GM10248 (cell line): Measurements from ENCODE around the gene FAM83C.

Experiments used
- CTCF ChIA-PET: fragments of 300-600 bp; sonication (Branson Sonifier 250); formaldehyde crosslinking; extraction: SDS; loops from one replicate; lab custom pipeline; 2021; ENCODE audit warnings: antibody characterized with exemption; lab: Yijun Ruan, JAX
- POLR2A ChIA-PET: fragments of 350-650 bp; sonication (Branson Sonifier 250); formaldehyde crosslinking; extraction: SDS; loops from one replicate; lab custom pipeline; 2020; ENCODE audit warnings: antibody characterized with exemption; lab: Yijun Ruan, JAX
- DNase-seq: peaks from one replicate; pipeline ENCODE4 v3.0.0; 2012; ENCODE audit errors: extremely low spot score
- TF ChIP-seq, protein P1 (sequence below): IDR thresholded peaks from 2 replicates; pipeline ENCODE4 v1.5.1; 2012; ENCODE audit warnings: mild to moderate bottlenecking, low read depth; ENCODE audit errors: extremely low read depth, missing control alignments, control extremely low read depth

Gene FAM83C

GRCh38 chr20:35277531-35278395 lies 14.5 kb downstream of the FAM83C start, which contains the start of gene MMP24OS:
MMP24OS (minus strand) TSS chr20:35278122; CDS start chr20:35277929, 193 bp downstream.
- CTCF ChIA-PET = interaction anchor here (1.1 to 1.8 kb wide), 3 partner anchors 10 to 25 kb away, joined by 3 to 6 read pairs (median 3); no protein-coding TSS in a partner anchor
- POLR2A ChIA-PET = interaction anchor here (0.6 to 0.8 kb wide), 3 partner anchors 9 to 715 kb away, joined by 3 to 10 read pairs (median 6); partner anchors contain the start of gene CEP250
- TF ChIP-seq, protein P1, sequence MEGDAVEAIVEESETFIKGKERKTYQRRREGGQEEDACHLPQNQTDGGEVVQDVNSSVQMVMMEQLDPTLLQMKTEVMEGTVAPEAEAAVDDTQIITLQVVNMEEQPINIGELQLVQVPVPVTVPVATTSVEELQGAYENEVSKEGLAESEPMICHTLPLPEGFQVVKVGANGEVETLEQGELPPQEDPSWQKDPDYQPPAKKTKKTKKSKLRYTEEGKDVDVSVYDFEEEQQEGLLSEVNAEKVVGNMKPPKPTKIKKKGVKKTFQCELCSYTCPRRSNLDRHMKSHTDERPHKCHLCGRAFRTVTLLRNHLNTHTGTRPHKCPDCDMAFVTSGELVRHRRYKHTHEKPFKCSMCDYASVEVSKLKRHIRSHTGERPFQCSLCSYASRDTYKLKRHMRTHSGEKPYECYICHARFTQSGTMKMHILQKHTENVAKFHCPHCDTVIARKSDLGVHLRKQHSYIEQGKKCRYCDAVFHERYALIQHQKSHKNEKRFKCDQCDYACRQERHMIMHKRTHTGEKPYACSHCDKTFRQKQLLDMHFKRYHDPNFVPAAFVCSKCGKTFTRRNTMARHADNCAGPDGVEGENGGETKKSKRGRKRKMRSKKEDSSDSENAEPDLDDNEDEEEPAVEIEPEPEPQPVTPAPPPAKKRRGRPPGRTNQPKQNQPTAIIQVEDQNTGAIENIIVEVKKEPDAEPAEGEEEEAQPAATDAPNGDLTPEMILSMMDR = peak; percentile 64
- peak; percentile 96 for DNase-seq

GRCh38 chr20:35277127-35277526 lies 15.1 kb downstream of the FAM83C start:
- DNase-seq = no peak
- ChIA-PET POLR2A (no interaction called here), CTCF (interaction anchor here (0.9 to 1.8 kb wide), 4 partner anchors 9 to 28 kb away, joined by 3 to 6 read pairs (median 3); no protein-coding TSS in a partner anchor)
- TF ChIP-seq, protein P1 = no peak

DNA sequence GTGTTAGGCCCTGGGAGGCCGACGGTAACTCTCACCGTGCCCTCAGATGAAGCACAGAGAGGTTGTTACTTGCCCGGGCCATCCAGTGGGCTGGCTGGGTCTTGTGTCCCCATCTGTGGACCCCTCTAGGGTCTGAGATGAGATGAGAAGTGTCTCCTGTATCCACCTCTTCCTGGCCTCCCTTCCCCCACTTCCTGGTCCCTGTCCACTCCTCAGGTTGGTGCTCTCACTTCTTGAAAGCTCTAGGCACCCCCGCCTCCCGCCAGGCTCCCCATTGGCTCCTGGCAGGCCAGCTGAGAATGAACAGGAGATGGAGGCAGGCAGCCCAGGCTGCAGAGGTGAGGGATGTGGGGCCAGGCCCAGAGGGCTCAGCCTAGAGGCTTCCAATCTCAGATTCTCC lies 15.8 kb downstream of the FAM83C start:
- ChIA-PET CTCF (interaction anchor here (0.9 to 1.8 kb wide), 5 partner anchors 8 to 30 kb away, joined by 3 to 6 read pairs (median 3); no protein-coding TSS in a partner anchor), POLR2A (no interaction called here)
- no peak for DNase-seq
- TF ChIP-seq, protein P1 = no peak

DNA sequence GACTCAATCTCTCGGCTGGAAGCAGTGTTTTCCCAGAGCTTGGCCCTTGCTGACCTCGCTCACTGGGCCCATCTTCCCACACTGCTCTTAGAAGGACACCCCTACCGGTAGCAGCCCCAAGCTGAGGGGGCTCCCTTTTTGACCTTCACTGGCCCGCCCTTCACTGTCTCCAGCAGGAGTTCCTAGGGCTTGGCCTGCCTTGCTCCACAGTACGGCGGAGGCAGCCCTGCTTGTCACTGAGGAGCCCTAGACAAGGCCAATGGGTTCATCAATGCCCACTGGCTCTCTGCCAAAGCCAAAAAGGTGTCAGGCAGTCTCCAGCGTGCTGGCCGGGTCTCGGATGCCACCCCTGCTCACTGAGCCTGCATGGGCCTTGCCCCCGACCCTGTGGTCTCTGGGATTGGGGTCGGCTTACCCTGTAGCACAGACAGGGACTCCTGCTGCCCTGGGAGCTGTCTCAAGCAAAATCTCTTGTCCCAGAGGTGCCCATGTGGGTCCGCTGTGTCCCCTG lies 16.4 kb downstream of the FAM83C start:
- CTCF ChIA-PET = interaction anchor here (1.3 to 1.8 kb wide), 3 partner anchors 8 to 402 kb away, joined by 3 to 6 read pairs (median 4); no protein-coding TSS in a partner anchor
- POLR2A ChIA-PET = no interaction called here
- no peak for DNase-seq

GRCh38 chr20:35274172-35275092 lies 17.8 kb downstream of the FAM83C start:
- TF ChIP-seq, protein P1 = no peak
- ChIA-PET CTCF (interaction anchor here (0.8 to 1.3 kb wide), 2 partner anchors 13 to 400 kb away, joined by 3 to 4 read pairs; no protein-coding TSS in a partner anchor), POLR2A (no interaction called here)
- no peak for DNase-seq

More for the DNA sequence above, 16.4 kb downstream of the FAM83C start:
- TF ChIP-seq, protein P1 = no peak
